Measurements from ENCODE around the gene PRADC1.

The PRADC1 gene

GRCh38 chr2:73197579-73197978, 35.5 kb downstream of the PRADC1 start:
- DNase-seq, result no peak

- DNase-seq, result no peak
Measured at GRCh38 chr2:73187549-73187948, 45.5 kb downstream of the PRADC1 start.

GRCh38 chr2:73185965-73186364, 47.1 kb downstream of the PRADC1 start:
- DNase-seq, result no peak

Data from stimulated activated CD4-positive, alpha-beta T cell treated with anti-CD3 and anti-CD28 coated beads, Interleukin-4, amount 100 ng/mL, for 1 hour (primary cell).